Measurements from ENCODE around the gene FGFBP1.

Gene FGFBP1

DNA sequence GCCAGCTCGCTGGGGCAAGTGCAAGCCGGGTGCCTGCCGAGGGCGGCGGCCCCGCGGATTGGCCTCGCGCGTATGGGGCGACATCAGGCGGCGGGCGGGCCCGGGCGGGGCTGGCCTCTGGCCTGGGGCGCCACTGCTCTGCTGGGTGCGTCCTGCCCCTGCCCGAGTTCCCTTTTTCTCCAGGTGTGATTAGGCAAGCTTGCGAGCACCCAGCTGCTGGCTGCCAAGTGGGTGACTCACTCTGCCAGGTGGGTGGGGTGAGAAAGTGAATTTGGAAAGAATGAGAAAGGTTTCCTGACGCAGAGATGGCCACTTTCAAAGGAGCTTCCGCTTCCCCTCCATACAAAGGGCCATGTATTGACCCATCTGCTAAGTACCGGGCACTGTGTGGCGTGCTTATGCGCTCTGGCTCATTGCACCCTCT lies 32.5 kb downstream of the FGFBP1 start:
- Histone ChIP-seq H3K36me3 (no peaks in the 10 kb centered on the region), H3K9me3 (no peaks in the 10 kb centered on the region), H3K4me3 (ENCODE audit: low read depth, low read length) (no peak overlapping the region), H3K27me3 (no peaks in the 10 kb centered on the region; the same call in 1 of the 2 replicates), H3K4me1 (no peaks in the 10 kb centered on the region)
- DNase-seq: no peak
- TF ChIP-seq, protein P1, sequence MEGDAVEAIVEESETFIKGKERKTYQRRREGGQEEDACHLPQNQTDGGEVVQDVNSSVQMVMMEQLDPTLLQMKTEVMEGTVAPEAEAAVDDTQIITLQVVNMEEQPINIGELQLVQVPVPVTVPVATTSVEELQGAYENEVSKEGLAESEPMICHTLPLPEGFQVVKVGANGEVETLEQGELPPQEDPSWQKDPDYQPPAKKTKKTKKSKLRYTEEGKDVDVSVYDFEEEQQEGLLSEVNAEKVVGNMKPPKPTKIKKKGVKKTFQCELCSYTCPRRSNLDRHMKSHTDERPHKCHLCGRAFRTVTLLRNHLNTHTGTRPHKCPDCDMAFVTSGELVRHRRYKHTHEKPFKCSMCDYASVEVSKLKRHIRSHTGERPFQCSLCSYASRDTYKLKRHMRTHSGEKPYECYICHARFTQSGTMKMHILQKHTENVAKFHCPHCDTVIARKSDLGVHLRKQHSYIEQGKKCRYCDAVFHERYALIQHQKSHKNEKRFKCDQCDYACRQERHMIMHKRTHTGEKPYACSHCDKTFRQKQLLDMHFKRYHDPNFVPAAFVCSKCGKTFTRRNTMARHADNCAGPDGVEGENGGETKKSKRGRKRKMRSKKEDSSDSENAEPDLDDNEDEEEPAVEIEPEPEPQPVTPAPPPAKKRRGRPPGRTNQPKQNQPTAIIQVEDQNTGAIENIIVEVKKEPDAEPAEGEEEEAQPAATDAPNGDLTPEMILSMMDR (IDR thresholded peaks at IDR 0.05; ENCODE audit: low read depth, low read length): no peak

DNA sequence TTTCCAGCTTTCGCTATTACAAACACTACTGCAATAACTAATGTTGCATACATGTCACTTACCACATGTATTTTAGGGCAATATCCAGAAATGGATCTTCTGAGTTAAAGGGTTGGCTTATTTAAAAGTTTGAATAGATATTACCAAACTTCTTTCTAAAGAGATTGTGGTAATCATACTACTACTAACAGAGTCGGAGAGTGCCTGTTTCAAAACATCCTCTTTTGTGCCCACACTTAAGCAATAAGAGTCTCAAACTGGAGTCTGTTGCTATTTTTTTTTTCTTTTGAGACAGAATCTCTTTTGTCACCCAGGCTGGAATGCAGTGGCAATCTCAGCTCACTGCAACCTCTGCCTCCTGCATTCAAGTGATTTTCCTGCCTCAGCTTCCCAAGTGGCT lies 35.8 kb downstream of the FGFBP1 start:
- TF ChIP-seq, protein P1 (IDR thresholded peaks at IDR 0.05; ENCODE audit: low read depth, low read length): no peak
- no peaks in the 10 kb centered on the region for H3K27me3 ChIP-seq
- H3K4me3 ChIP-seq (ENCODE audit: low read depth, low read length): no peak overlapping the region
- DNase-seq: no peak
- no peaks in the 10 kb centered on the region for H3K9me3 ChIP-seq
- no peaks in the 10 kb centered on the region for H3K4me1 ChIP-seq
- H3K36me3 ChIP-seq: no peaks in the 10 kb centered on the region

DNA sequence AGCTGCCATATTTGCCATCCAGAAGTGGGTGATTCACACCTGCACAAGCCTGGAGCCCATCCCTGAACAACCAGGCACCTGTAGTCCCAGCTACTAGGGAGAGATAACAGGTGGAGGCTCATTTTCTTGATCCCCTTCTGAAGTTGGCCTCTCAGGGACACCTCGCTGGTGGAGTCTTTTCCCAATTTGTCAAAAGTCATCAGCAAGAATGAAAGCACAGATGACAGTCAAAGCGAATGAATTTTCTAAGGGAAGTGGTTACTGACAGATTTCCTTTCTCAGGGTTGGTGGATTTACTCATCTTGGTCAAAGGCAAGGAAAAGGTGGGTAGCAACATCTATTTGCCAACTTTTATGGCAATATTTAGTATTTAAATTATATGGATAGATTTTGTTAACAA lies 36.5 kb downstream of the FGFBP1 start:
- Histone ChIP-seq H3K4me3 (ENCODE audit: low read depth, low read length) (no peak overlapping the region), H3K27me3 (no peaks in the 10 kb centered on the region), H3K4me1 (no peaks in the 10 kb centered on the region), H3K9me3 (no peaks in the 10 kb centered on the region), H3K36me3 (no peaks in the 10 kb centered on the region)
- TF ChIP-seq, protein P1 (IDR thresholded peaks at IDR 0.05; ENCODE audit: low read depth, low read length): no peak
- no peak for DNase-seq

DNA sequence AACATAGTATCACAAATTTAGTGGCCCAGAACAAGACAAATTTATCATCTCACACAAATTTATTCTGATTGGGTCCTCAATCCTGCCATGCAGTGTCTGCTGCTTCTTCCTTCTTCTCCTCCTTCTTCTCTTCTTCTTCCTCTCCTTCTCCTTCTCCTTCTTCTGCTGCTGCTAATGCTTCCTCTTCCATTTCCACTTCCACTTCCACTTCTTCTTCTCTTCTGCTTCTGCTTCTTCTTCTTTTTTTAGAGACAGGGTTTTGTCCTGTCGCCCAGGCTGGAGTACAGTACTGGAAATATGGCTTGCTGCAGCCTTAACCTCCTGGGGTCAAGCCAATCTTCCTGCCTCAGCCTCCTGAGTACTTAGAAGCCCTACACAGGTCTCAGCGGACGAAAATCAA lies 37.5 kb downstream of the FGFBP1 start:
- H3K36me3 ChIP-seq: no peaks in the 10 kb centered on the region
- H3K4me3 ChIP-seq (ENCODE audit: low read depth, low read length): no peak overlapping the region
- H3K4me1 ChIP-seq: no peaks in the 10 kb centered on the region
- DNase-seq: no peak
- H3K27me3 ChIP-seq: no peaks in the 10 kb centered on the region
- TF ChIP-seq, protein P1 (IDR thresholded peaks at IDR 0.05; ENCODE audit: low read depth, low read length): no peak
- H3K9me3 ChIP-seq: no peaks in the 10 kb centered on the region

DNA sequence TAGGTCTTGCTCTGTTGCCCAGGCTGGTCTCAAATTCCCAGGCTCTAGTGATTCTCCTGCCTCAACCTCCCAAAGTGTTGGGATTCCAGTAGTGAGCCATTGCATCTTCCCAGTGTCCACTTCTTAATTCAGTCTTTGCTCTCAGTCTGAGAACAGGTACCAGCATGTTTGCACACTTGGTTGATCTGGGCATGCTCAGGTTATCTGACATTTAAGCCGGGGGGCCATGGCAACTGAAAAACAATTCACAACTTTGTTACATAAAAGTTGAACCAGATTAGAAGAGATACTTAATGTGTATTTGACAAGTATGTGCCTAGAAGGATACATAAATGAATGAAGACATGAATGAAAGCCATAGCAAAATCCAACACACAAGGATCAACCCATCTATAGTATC lies 39.0 kb downstream of the FGFBP1 start:
- Histone ChIP-seq H3K27me3 (no peaks in the 10 kb centered on the region), H3K4me3 (ENCODE audit: low read depth, low read length) (no peak overlapping the region), H3K36me3 (no peaks in the 10 kb centered on the region), H3K4me1 (no peaks in the 10 kb centered on the region), H3K9me3 (no peaks in the 10 kb centered on the region)
- DNase-seq: no peak
- TF ChIP-seq, protein P1 (IDR thresholded peaks at IDR 0.05; ENCODE audit: low read depth, low read length): no peak

DNA sequence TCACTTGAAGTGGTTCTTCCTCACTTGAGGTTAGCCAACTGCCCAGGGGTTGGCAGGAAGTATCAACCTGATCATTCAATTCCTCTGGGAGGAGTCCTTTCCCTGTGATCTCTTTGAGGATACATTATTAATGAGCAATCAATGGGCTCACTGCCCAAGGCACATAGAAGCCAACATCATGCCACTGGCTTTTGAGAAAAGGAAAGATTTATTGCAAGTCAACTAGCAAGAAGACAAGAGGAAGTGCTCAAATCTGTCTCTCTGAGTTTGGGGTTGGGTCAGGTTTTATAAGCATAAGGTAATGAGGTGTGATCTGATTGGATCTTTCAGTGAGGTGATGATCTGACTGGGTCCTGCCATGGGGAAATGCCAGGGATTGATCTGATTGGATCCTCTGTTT lies 39.6 kb downstream of the FGFBP1 start:
- Histone ChIP-seq H3K4me3 (ENCODE audit: low read depth, low read length) (no peak overlapping the region), H3K4me1 (no peaks in the 10 kb centered on the region), H3K36me3 (no peaks in the 10 kb centered on the region), H3K9me3 (no peaks in the 10 kb centered on the region), H3K27me3 (no peaks in the 10 kb centered on the region)
- no peak for DNase-seq
- TF ChIP-seq, protein P1 (IDR thresholded peaks at IDR 0.05; ENCODE audit: low read depth, low read length): no peak
